ENCODE measurements around the gene MFAP2. TPM values are rescaled to one million over a fixed set of nuclear protein-coding genes. Genes with fewer than 3 reads are reported as not detected.

Gene MFAP2
- total RNA-seq, 1 donor from 2014 or later = not detected

DNA sequence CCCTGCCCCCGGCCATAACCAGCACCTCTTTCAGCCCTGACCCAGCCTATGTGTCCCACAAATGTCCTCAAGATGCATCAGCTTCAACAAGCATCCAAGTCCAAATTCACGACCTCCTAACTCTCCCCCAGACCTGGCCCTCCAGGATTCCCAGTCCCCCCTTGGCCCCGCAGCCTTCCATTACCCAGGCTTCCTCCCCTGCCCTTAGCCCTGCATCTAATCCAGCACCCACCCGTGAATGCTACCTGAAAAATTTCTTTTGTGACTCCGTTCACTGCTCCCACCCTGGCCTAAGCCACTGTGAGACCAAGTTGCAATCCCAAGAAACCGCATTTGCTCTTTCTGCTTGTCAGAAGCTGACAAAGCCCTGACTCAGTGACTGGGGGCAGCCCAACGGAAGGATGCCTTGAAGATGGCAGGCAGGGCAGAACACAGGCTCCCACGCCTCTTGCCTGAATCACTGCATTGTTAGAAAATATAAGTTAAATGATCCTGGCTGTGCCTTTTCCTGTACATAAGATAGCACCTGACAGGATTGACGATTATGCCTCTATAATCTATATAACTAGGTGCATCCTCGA lies 939 bp upstream of the MFAP2 start:
- intact Hi-C loops (cut with micrococcal nuclease) = no loop called here

- intact Hi-C loops (cut with micrococcal nuclease) = no loop called here
These were observed 719 bp downstream of the MFAP2 start for GRCh38 chr1:16979475-16980327.

- intact Hi-C loops (cut with micrococcal nuclease) = no loop called here
These were observed 1.6 kb downstream of the MFAP2 start for GRCh38 chr1:16978567-16979474.

- intact Hi-C loops (cut with micrococcal nuclease) = no loop called here
These were observed 2.3 kb downstream of the MFAP2 start for GRCh38 chr1:16978139-16978538.

- intact Hi-C loops (cut with micrococcal nuclease) = no loop called here
These were observed 3.0 kb downstream of the MFAP2 start for GRCh38 chr1:16977377-16977776.

GRCh38 chr1:16976966-16977365 lies 3.5 kb downstream of the MFAP2 start:
- intact Hi-C loops (cut with micrococcal nuclease) = no loop called here

DNA sequence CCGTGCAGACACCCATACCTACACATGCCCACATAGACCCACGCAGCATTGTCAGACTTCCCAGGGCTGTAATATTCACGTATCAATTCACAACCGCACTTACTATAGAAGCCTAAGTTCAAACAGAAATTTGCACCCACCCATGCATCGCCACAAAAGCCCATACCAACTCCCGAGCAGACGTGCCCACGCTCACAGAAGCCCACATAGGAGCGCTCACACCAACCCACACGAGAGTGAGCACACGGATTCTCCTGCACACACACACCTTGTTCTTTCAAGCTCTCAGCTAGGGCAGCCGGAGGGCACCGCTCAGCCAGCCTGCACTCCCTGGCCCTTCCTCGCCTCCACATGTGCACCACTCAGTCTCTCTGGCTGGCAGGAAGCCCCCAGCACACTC lies 4.6 kb downstream of the MFAP2 start:
- intact Hi-C loops (cut with micrococcal nuclease) = no loop called here

GRCh38 chr1:16975211-16975610 lies 5.2 kb downstream of the MFAP2 start:
- intact Hi-C loops (cut with micrococcal nuclease) = no loop called here

DNA sequence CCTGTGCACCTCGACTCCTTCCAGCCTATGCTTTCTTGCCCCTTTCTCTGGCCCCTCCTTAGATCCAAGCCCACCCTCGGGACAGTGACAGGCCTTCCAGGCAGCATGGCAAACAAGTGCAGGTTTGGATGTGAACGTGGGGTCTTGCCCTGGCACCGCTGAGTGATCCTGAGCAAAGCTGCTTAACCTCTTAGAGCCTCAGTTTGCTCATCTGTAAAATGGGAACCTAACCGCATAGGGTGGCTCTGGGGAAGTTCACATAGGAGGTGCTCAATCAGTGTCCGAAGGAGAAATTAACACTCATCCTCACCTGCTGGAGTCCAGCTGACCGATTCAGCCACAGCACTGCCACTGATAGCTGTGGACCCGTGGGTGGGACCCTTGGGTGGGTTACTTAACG lies 7.2 kb downstream of the MFAP2 start:
- intact Hi-C loops (cut with micrococcal nuclease) = no loop called here

GRCh38 chr1:16972189-16972895 lies 8.1 kb downstream of the MFAP2 start:
- intact Hi-C loops (cut with micrococcal nuclease) = no loop called here

GRCh38 chr1:16971341-16972188 lies 8.9 kb downstream of the MFAP2 start:
- intact Hi-C loops (cut with micrococcal nuclease) = no loop called here

- intact Hi-C loops (cut with micrococcal nuclease) = no loop called here
These were observed 10.1 kb downstream of the MFAP2 start for GRCh38 chr1:16970132-16970910.

DNA sequence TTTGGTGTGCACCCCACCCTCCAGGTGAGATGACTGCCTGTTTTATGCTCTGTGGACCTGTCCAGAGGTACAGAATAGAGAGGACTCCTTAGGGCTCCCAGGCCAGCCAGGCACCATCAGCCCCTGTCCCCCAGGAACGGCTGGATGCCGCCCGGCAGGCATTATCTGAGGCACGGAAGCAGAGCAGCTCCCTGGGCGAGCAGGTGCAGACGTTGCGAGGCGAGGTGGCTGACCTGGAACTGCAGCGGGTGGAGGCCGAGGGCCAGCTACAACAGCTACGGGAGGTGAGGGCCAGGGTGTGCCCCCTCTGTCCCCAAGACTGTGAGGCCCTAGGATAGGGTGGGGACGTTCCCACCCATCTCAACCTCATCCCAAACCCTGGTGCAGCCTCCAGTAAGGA lies 10.8 kb downstream of the MFAP2 start:
- intact Hi-C loops (cut with micrococcal nuclease) = no loop called here

GRCh38 chr1:16969057-16969611 lies 11.3 kb downstream of the MFAP2 start:
- intact Hi-C loops (cut with micrococcal nuclease) = no loop called here

- intact Hi-C loops (cut with micrococcal nuclease) = no loop called here
These were observed 12.0 kb downstream of the MFAP2 start for GRCh38 chr1:16968372-16968771.

DNA sequence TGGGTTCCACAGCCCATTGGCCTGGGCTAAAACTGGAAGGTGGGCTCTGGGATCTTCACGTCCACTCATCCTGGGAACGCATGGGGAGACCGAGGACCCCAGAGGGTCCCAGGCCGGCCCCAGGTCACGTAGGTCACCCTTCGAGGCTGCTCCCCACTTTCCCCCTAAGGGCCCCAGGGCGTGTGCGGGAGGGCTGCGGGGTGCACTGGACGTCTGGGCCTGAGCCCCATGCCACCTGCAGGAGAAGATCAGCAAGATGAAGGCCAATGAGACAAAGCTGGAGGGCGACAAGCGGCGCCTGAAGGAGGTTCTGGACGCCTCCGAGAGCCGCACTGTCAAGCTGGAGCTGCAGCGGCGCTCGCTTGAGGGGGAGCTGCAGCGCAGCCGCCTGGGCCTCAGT lies 12.5 kb downstream of the MFAP2 start:
- intact Hi-C loops (cut with micrococcal nuclease) = no loop called here

GRCh38 chr1:16967095-16967575 lies 13.3 kb downstream of the MFAP2 start:
- intact Hi-C loops (cut with micrococcal nuclease) = no loop called here

DNA sequence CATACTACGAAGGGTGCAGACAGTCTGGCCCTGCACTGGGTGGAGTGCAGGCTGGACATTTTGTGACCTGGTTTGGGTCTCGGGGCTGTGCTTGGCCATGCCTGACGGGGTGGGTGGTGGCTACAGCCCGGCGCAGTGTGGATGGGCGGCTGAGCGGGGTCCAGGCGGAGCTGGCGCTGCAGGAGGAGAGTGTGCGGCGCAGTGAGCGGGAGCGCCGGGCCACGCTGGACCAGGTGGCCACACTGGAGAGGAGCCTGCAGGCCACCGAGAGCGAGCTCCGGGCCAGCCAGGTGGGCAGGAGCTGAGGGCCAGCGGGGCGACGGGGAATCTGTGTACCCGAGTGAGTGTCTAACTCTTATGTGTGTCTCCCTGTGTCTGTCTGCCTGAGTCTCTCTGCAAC lies 14.1 kb downstream of the MFAP2 start:
- intact Hi-C loops (cut with micrococcal nuclease) = no loop called here

GRCh38 chr1:16965486-16966067 lies 14.8 kb downstream of the MFAP2 start:
- intact Hi-C loops (cut with micrococcal nuclease) = no loop called here
